OCI-LY7 (cell line): ENCODE results near the gene ZBTB22. TPM values are rescaled to one million over a fixed set of nuclear protein-coding genes. Genes with fewer than 3 reads are reported as not detected.

Experiments
- BruUV-seq: library from RNA; stranded (reverse); fragments of 400-500 nt; replicated peaks from 2 replicates; lab custom pipeline; 2021; lab: Mats Ljungman, UMichigan
- CTCF ChIA-PET: fragments of 300-600 bp; sonication (Branson Sonifier 250); formaldehyde crosslinking; loops from one replicate; lab custom pipeline; 2022; ENCODE audit warnings: antibody characterized with exemption; ENCODE audit not compliant: unreplicated experiment; lab: Charles Lee
- POLR2A ChIA-PET: fragments of 300-600 bp; sonication (Branson Sonifier 250); formaldehyde crosslinking; loops from one replicate; lab custom pipeline; 2022; ENCODE audit warnings: antibody characterized with exemption; lab: Charles Lee
- DNase-seq: peaks from one replicate; pipeline ENCODE4 v3.0.0-alpha.2; 2015; ENCODE audit warnings: low spot score
- H2AFZ ChIP-seq: fragments of 200-600 bp; sonication (generic), shearing (Covaris generic); 2 replicates; pipeline ENCODE4 v1.6.1; 2014; ENCODE audit warnings: mild to moderate bottlenecking, antibody characterized with exemption, low read length, moderate library complexity
- H3K27ac ChIP-seq: fragments of 200-600 bp; sonication (generic); 2 replicates; pipeline ENCODE4 v1.5.1; 2014; ENCODE audit warnings: mixed run types, low read depth, mild to moderate bottlenecking, moderate library complexity, low read length, inconsistent platforms; ENCODE audit not compliant: poor library complexity, severe bottlenecking
- H3K36me3 ChIP-seq: fragments of 200-600 bp; sonication (generic); 2 replicates; pipeline ENCODE4 v1.6.1; 2014; ENCODE audit warnings: mild to moderate bottlenecking, antibody characterized with exemption, low read length, moderate library complexity, mixed read lengths; ENCODE audit not compliant: insufficient read depth
- H3K4me1 ChIP-seq: fragments of 200-600 bp; sonication (generic); 2 replicates; pipeline ENCODE4 v1.5.1; 2014; ENCODE audit warnings: mild to moderate bottlenecking, low read length; ENCODE audit not compliant: insufficient read depth, poor library complexity, severe bottlenecking
- H3K4me2 ChIP-seq: fragments of 200-600 bp; sonication (generic); 2 replicates; pipeline ENCODE4 v1.6.1; 2014; ENCODE audit warnings: mild to moderate bottlenecking, low read length
- H3K4me3 ChIP-seq: fragments of 200-600 bp; sonication (generic); 2 replicates; pipeline ENCODE4 v1.5.1; 2014; ENCODE audit warnings: mild to moderate bottlenecking, low read depth, low read length; ENCODE audit not compliant: poor library complexity, severe bottlenecking
- H3K79me2 ChIP-seq: fragments of 200-600 bp; sonication (generic); 2 replicates; pipeline ENCODE4 v1.6.1; 2016; ENCODE audit warnings: low read depth, mild to moderate bottlenecking, low read length, moderate library complexity, mixed read lengths; ENCODE audit not compliant: insufficient read depth
- H3K9me2 ChIP-seq: fragments of 200-600 bp; sonication (generic); 2 replicates; pipeline ENCODE4 v1.6.1; 2016; ENCODE audit warnings: mild to moderate bottlenecking, low read length, mixed read lengths; ENCODE audit not compliant: insufficient read depth
- H3K9me3 ChIP-seq: fragments of 200-600 bp; sonication (generic); 2 replicates; pipeline ENCODE4 v1.6.1; 2014; ENCODE audit warnings: mild to moderate bottlenecking, mixed run types, low read length, mixed read lengths
- H4K20me1 ChIP-seq: fragments of 200-600 bp; sonication (generic); 2 replicates; pipeline ENCODE4 v1.6.1; 2014; ENCODE audit warnings: mild to moderate bottlenecking, antibody characterized with exemption, low read length, moderate library complexity, mixed read lengths; ENCODE audit not compliant: insufficient read depth
- EZH2phosphoT487 ChIP-seq: fragments of 200-600 bp; sonication (generic); IDR thresholded peaks from 2 replicates; pipeline ENCODE4 v1.6.1; 2018; ENCODE audit warnings: low read depth, borderline replicate concordance, mild to moderate bottlenecking, mixed run types, antibody characterized with exemption, low read length, moderate library complexity, mixed read lengths
- intact Hi-C: fragments of 100-400 bp; cut with micrococcal nuclease; formaldehyde crosslinking; loops from one replicate; pipeline ENCODE4 v1.10.0; 2022; ENCODE audit not compliant: unreplicated experiment
- total RNA-seq, 2 experiments: library from RNA; depleted of rRNA in 1 of 2; stranded (reverse); fragments of >200 nt in 1 of 2; shearing (Covaris generic) in 1 of 2; gene quantifications; 2 replicates each; pipeline ENCODE4 v1.2.3, GENCODE V29; 2014 to 2022
- TF ChIP-seq, protein P1 (sequence below): fragments of 200-600 bp; sonication (generic); conservative IDR thresholded peaks from 2 replicates; pipeline ENCODE4 v1.5.1; 2014; ENCODE audit warnings: mild to moderate bottlenecking, antibody characterized with exemption, low read length, moderate library complexity, mixed read lengths

The ZBTB22 gene
- total RNA-seq, 2 experiments from 2014 or later: 14.1 to 21.6 TPM

DNA sequence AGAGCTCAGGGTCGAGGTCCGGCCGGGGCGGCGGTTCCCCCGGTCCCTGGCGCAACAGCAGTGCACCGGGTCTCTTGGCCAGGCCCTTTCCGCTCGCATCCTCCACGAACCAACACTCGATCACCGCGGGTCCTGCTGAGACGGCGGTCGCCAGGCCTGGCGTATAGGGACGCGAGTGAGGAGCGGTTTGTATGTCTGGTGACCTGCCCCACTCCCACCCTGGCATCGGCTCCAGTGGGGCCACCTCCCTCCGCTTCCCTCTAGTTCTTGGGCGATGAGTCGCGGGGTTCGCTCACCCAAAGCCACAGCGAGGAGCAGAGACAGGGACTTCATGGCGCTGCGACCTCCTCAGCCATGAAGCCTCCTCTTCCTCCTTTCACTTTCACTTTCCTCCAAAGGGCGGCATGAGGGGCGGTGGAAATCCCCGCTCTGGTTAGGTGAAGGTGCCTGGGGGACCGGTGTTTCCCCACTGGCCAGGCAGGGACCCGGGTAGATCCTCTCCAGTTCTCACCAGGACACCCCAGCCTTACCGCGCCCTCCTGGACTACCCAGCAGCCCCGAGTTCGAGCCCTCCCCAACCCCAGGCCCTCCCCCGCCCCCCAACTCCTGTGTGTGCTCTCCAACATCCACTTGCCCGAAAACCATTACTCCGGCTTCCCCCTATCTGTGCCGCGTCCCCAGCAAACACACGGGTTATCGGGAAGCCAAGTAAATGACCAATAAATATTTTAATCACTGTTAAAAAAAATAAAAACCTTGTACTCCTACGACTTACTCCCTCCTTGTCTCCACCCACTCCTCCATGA is 3.6 kb downstream of the ZBTB22 start, which contains the start of gene TAPBP:
TSS of gene TAPBP (minus strand) at position 370 of the 806 bp plus-strand sequence. CDS start at position 333, 37 bp downstream.
- no peaks in the 10 kb centered on the region for H3K9me3 ChIP-seq
- TF ChIP-seq, protein P1, sequence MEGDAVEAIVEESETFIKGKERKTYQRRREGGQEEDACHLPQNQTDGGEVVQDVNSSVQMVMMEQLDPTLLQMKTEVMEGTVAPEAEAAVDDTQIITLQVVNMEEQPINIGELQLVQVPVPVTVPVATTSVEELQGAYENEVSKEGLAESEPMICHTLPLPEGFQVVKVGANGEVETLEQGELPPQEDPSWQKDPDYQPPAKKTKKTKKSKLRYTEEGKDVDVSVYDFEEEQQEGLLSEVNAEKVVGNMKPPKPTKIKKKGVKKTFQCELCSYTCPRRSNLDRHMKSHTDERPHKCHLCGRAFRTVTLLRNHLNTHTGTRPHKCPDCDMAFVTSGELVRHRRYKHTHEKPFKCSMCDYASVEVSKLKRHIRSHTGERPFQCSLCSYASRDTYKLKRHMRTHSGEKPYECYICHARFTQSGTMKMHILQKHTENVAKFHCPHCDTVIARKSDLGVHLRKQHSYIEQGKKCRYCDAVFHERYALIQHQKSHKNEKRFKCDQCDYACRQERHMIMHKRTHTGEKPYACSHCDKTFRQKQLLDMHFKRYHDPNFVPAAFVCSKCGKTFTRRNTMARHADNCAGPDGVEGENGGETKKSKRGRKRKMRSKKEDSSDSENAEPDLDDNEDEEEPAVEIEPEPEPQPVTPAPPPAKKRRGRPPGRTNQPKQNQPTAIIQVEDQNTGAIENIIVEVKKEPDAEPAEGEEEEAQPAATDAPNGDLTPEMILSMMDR: no peak; the same call in 1 of the 2 replicates
- no peak for TF ChIP-seq EZH2phosphoT487
- CTCF ChIA-PET: no interaction called here
- DNase-seq: peak; percentile 84
- H2AFZ ChIP-seq: peak within 1 kb of the TSS; percentile 27; the same call in 1 of the 2 replicates
- BruUV-seq: TSS peak; percentile 65
- H3K9me2 ChIP-seq: no peaks in the 10 kb centered on the region
- H3K79me2 ChIP-seq: peaks cover 50% of the 10 kb centered on the region
- peak within 1 kb of the TSS; percentile 84 for H3K4me3 ChIP-seq
- peaks cover 42% of the 10 kb centered on the region for H3K36me3 ChIP-seq
- H3K27ac ChIP-seq: peak within 1 kb of the TSS; percentile 94
- intact Hi-C loops: loop anchor here (1.0 to 5.0 kb wide), 3 partner anchors 15 to 98 kb away; partner anchors contain the start of gene PHF1
- peaks cover 38% of the 10 kb centered on the region for H3K4me1 ChIP-seq
- peak within 1 kb of the TSS; percentile 79 for H3K4me2 ChIP-seq
- H4K20me1 ChIP-seq: peaks cover 7% of the 10 kb centered on the region; the same call in 1 of the 2 replicates
- POLR2A ChIA-PET: interaction anchor here (0.6 to 2.0 kb wide), 4 partner anchors 11 to 78 kb away, joined by 3 to 11 read pairs (median 5); partner anchors contain the start of genes KIFC1, RPS18 and VPS52

- TF ChIP-seq, protein P1: peak; percentile 47; the same call in 1 of the 2 replicates
- TF ChIP-seq EZH2phosphoT487: no peak
- no TSS peak for BruUV-seq
- Histone ChIP-seq H3K4me2 (peak overlapping the region; percentile 79), H3K4me1 (peaks cover 31% of the 10 kb centered on the region), H3K4me3 (peak overlapping the region; percentile 84), H4K20me1 (peaks cover 7% of the 10 kb centered on the region; the same call in 1 of the 2 replicates), H3K79me2 (peaks cover 50% of the 10 kb centered on the region), H3K27ac (peak overlapping the region; percentile 94), H3K9me2 (no peaks in the 10 kb centered on the region), H3K36me3 (peaks cover 42% of the 10 kb centered on the region), H3K9me3 (no peaks in the 10 kb centered on the region), H2AFZ (peak overlapping the region; percentile 27; the same call in 1 of the 2 replicates)
- CTCF ChIA-PET: no interaction called here
- intact Hi-C loops: loop anchor here (5.0 kb wide), 1 partner anchor 99 kb away; the partner anchor contains the start of gene PHF1
- peak; percentile 76 for DNase-seq
- POLR2A ChIA-PET: interaction anchor here (0.6 to 2.0 kb wide), 10 partner anchors 10 to 458 kb away, joined by 3 to 11 read pairs (median 6); partner anchors contain the start of genes KIFC1, RGL2, RPS18 and VPS52
Measured at GRCh38 chr6:33313105-33313708, 4.3 kb downstream of the ZBTB22 start.
